HepG2 (cell line): Measurements from ENCODE around the gene C1orf198. TPM values are rescaled to one million over a fixed set of nuclear protein-coding genes. Genes with fewer than 3 reads are reported as not detected.

Experiments used
- ATAC-seq: fragments of 200-7000 bp; cut with Tn5 transposase; 3 replicates; pipeline ENCODE4 v1.9.1; 2020; ENCODE audit warnings: mild to moderate bottlenecking, moderate library complexity
- BruUV-seq: library from RNA; stranded (reverse); fragments of 400-500 nt; replicated peaks from 2 replicates; lab custom pipeline; 2021; lab: Mats Ljungman, UMichigan
- CTCF ChIA-PET: fragments of 300-600 bp; formaldehyde crosslinking; extraction: SDS; loops from one replicate; lab custom pipeline; 2021; ENCODE audit warnings: low total read pairs, inconsistent platforms, low intra/inter-chr PET ratio; lab: Yijun Ruan, JAX
- POLR2A ChIA-PET: fragments of 350-600 bp; sonication (Branson Sonifier 250); formaldehyde crosslinking; loops from one replicate; lab custom pipeline; 2020; ENCODE audit warnings: antibody characterized with exemption, inconsistent platforms; lab: Yijun Ruan, JAX
- DNase-seq: peaks from one replicate; pipeline ENCODE4 v3.0.0-alpha.2; 2015; ENCODE audit warnings: low spot score
- FAIRE-seq: peaks from 3 replicates; lab custom pipeline; 2011; peaks lifted over from hg19 to GRCh38; lab: Jason Lieb, UNC
- H2AFZ ChIP-seq: one replicate; pipeline ENCODE4 v1.6.1; 2011; ENCODE audit warnings: low read length, inconsistent platforms
- H3K27ac ChIP-seq: fragments of 300-600 bp; 3 replicates; pipeline ENCODE4 v1.8.0; 2011; ENCODE audit warnings: mixed run types, mild to moderate bottlenecking, mixed read lengths, low read length, inconsistent platforms; ENCODE audit not compliant: insufficient read depth; ENCODE audit errors: extremely low read length
- H3K27me3 ChIP-seq, 2 experiments: fragments of 200-600 bp in 1 of 2; 2 replicates in 1 of 2; 3 replicates in 1 of 2; pipeline versions ENCODE4 v1.6.0 to v1.8.0; 2011; ENCODE audit warnings: low read length in 2 of 2, mild to moderate bottlenecking in 2 of 2, moderate library complexity in 2 of 2, inconsistent platforms in 1 of 2; ENCODE audit not compliant: insufficient read depth in 2 of 2, control insufficient read depth in 1 of 2
- H3K36me3 ChIP-seq, 2 experiments: fragments of 200-600 bp in 1 of 2; replicated peaks in 1 of 2; 2 replicates in 1 of 2; 3 replicates in 1 of 2; pipeline versions ENCODE4 v1.5.1 to v1.8.0; 2011; ENCODE audit warnings: low read length in 2 of 2, inconsistent platforms in 1 of 2; ENCODE audit not compliant: insufficient read depth in 2 of 2, control insufficient read depth in 1 of 2
- H3K4me1 ChIP-seq: 2 replicates; pipeline ENCODE4 v1.5.1; 2012; ENCODE audit warnings: low read length, inconsistent platforms; ENCODE audit not compliant: insufficient read depth
- H3K4me2 ChIP-seq: 2 replicates; pipeline ENCODE4 v1.6.0; 2011; ENCODE audit warnings: low read depth, low read length, inconsistent platforms
- H3K4me3 ChIP-seq, 3 experiments: fragments of 200-600 bp in 1 of 3; sonication (generic), shearing (Covaris generic) in 1 of 3; replicated peaks in 1 of 3; 2 replicates each; pipeline ENCODE4 v1.5.1; 2011 to 2016; ENCODE audit warnings: low read length in 3 of 3, inconsistent platforms in 2 of 3, low read depth in 2 of 3, mild to moderate bottlenecking in 2 of 3, control low read depth in 1 of 3, mixed read lengths in 1 of 3; ENCODE audit not compliant: insufficient read depth in 1 of 3
- H3K79me2 ChIP-seq: one replicate; pipeline ENCODE4 v1.6.1; 2011; ENCODE audit warnings: low read length, inconsistent platforms; ENCODE audit not compliant: insufficient read depth
- H3K9ac ChIP-seq: 2 replicates; pipeline ENCODE4 v1.6.0; 2011; ENCODE audit warnings: mild to moderate bottlenecking, low read depth, low read length, inconsistent platforms; ENCODE audit not compliant: insufficient read depth
- H3K9me3 ChIP-seq: 2 replicates; pipeline ENCODE4 v1.5.1; 2012; ENCODE audit warnings: mild to moderate bottlenecking, low read length
- H4K20me1 ChIP-seq: 2 replicates; pipeline ENCODE4 v1.6.0; 2011; ENCODE audit warnings: inconsistent platforms, mild to moderate bottlenecking, low read length, moderate library complexity; ENCODE audit not compliant: insufficient read depth
- HDAC2 ChIP-seq: sonication (generic); formaldehyde crosslinking; IDR thresholded peaks from 2 replicates; pipeline ENCODE4 v1.4.0; 2020; ENCODE audit warnings: missing genetic modification reagents
- NR2F6 ChIP-seq, 2 experiments: IDR thresholded peaks; 2 replicates each; pipeline ENCODE4 v1.6.1; 2016; ENCODE audit warnings: antibody characterized with exemption in 1 of 2, mild to moderate bottlenecking in 1 of 2
- XRCC5 ChIP-seq: fragments of 200-400 bp; formaldehyde crosslinking; optimal IDR thresholded peaks from 2 replicates; pipeline ENCODE3; 2017; ENCODE audit warnings: mild to moderate bottlenecking, low read length
- ZFX ChIP-seq: sonication (generic); formaldehyde crosslinking; IDR thresholded peaks from 2 replicates; pipeline ENCODE4 v1.4.0; 2020; ENCODE audit warnings: mild to moderate bottlenecking, low read depth, missing genetic modification reagents, moderate library complexity
- ZNF431 ChIP-seq: sonication (generic); formaldehyde crosslinking; IDR thresholded peaks from 2 replicates; pipeline ENCODE4 v1.9.0; 2022; ENCODE audit warnings: missing genetic modification reagents, low read depth, mild to moderate bottlenecking, borderline replicate concordance
- ZNF552 ChIP-seq: sonication (generic); formaldehyde crosslinking; IDR thresholded peaks from 2 replicates; pipeline ENCODE4 v1.9.0; 2022; ENCODE audit warnings: missing genetic modification reagents, mild to moderate bottlenecking, borderline replicate concordance
- ZNF644 ChIP-seq: IDR thresholded peaks from 2 replicates; pipeline ENCODE4 v1.6.1; 2016; ENCODE audit warnings: low read depth
- ZNF670 ChIP-seq: sonication (generic); formaldehyde crosslinking; IDR thresholded peaks from 2 replicates; pipeline ENCODE4 v1.8.0; 2022; ENCODE audit warnings: mild to moderate bottlenecking, missing genetic modification reagents, borderline replicate concordance
- WGBS: methylation state at CpG from one replicate; pipeline ENCODE4 v1.1.6; 2017; ENCODE audit warnings: low lambda C conversion rate; 5-methylcytosine and 5-hydroxymethylcytosine counted together
- in situ Hi-C: cut with HindIII; loops from 2 replicates; pipeline ENCODE4 v1.10.0; 2017; ENCODE audit warnings: low pct_unique_long_range_greater_than_20kb; ENCODE audit not compliant: extremely low pct_ligation_motif_present
- intact Hi-C: fragments of 100-400 bp; cut with micrococcal nuclease; formaldehyde crosslinking; loops from one replicate; pipeline ENCODE4 v1.10.0; 2022; ENCODE audit not compliant: unreplicated experiment
- polyA plus RNA-seq, 8 experiments: library from polyadenylated mRNA; depleted of rRNA in 3 of 8; stranded (reverse) in 7 of 8; unstranded in 1 of 8; fragments of >200 nt; fragmentation: Illumina TruSeq in 4 of 8; extraction: Trizol in 4 of 8; gene quantifications; 2 replicates each; pipeline versions ENCODE4 v1.2.1 to v1.2.3, GENCODE V29; 2011 to 2016; ENCODE audit warnings: low read depth in 4 of 8, missing spikeins in 1 of 8, mixed read lengths in 1 of 8; ENCODE audit not compliant: insufficient read depth in 1 of 8
- total RNA-seq, 5 experiments: library from RNA; depleted of rRNA; stranded (reverse); fragments of >200 nt; fragmentation: Illumina TruSeq; extraction: Trizol; gene quantifications; 2 replicates each; pipeline ENCODE4 v1.2.3, GENCODE V29; 2016; ENCODE audit warnings: low read depth in 1 of 5
- TF ChIP-seq, protein P1 (sequence below): sonication (generic); formaldehyde crosslinking; IDR thresholded peaks from 2 replicates; pipeline ENCODE4 v1.8.0; 2022; ENCODE audit warnings: mild to moderate bottlenecking, missing genetic modification reagents; ENCODE audit not compliant: insufficient replicate concordance
- TF ChIP-seq, protein P2 (sequence below): sonication (generic); formaldehyde crosslinking; IDR thresholded peaks from 2 replicates; pipeline ENCODE4 v1.4.0; 2020; ENCODE audit warnings: missing genetic modification reagents
- TF ChIP-seq, protein P3 (sequence below): sonication (generic); formaldehyde crosslinking; IDR thresholded peaks from 2 replicates; pipeline ENCODE4 v1.9.0; 2021; ENCODE audit warnings: missing genetic modification reagents, mild to moderate bottlenecking, borderline replicate concordance

Gene C1orf198
- total and polyA plus RNA-seq, 2 of the 13 experiments (the other 11 are each of a cell fraction or from before 2014, with no cell fraction given) = 12.7 to 13.4 TPM

DNA sequence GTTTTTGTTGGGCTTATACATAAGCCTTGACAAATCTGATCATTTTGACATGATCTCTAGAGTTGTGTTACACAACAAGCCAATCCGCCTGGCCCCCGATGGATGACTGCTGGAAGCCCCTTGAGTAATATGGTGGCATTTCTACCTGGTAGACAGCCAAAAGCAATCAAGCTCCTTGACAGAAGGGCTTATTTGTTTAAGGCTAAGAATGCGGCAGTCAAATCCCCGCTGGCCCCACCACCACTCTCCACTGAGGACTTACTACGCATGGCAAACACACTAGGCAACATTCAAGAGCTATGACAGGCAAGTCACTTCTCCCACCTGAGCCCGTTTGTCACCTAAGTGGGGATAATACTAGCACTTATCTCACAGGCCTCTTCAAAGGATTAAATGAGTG lies 33.4 kb upstream of the C1orf198 start:
- no peaks in the 10 kb centered on the region for H3K79me2 ChIP-seq
- intact Hi-C loops = no loop called here
- FAIRE-seq = no peak

DNA sequence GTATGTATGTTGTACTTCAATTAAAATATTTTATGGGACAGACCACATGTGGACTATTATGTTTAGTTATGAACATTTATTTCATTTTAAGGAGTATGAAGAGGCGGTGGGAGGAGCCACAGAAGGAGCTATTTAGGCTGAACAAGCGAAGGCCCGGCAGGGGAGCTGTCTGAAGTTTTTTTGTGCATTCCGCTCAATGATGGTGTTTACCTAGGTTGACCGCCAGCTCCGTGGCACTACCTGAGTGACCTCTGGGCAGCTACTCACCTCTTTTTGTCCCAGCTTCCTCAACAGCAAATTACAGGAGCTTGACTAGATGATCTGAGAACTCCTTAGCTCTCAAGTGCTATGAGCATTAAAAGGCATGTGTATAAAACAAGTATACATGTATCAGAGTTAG lies 32.7 kb upstream of the C1orf198 start:
- Histone ChIP-seq H3K36me3 (no peaks in the 10 kb centered on the region), H3K27ac (no peak overlapping the region), H2AFZ (no peak overlapping the region), H4K20me1 (no peaks in the 10 kb centered on the region), H3K4me3 (no peak overlapping the region), H3K4me1 (peaks cover 5% of the 10 kb centered on the region; the same call in 1 of the 2 replicates), H3K27me3 (no peaks in the 10 kb centered on the region; a peak in 1 of 5 replicates), H3K9me3 (no peaks in the 10 kb centered on the region), H3K9ac (no peak overlapping the region), H3K4me2 (no peak overlapping the region), H3K79me2 (no peaks in the 10 kb centered on the region)
- WGBS = 62% methylated on average over 6 of the region's 6 CpGs
- DNase-seq (no peak), ATAC-seq (no peak), FAIRE-seq (no peak)
- in situ Hi-C loops (no loop called here), intact Hi-C loops (no loop called here)
- CTCF ChIA-PET = no interaction called here
- POLR2A ChIA-PET = interaction anchor here (0.9 kb wide), 1 partner anchor 33 kb away, joined by 4 read pairs; the partner anchor contains the start of gene C1orf198
- no TSS peak for BruUV-seq
- TF ChIP-seq, protein P1, sequence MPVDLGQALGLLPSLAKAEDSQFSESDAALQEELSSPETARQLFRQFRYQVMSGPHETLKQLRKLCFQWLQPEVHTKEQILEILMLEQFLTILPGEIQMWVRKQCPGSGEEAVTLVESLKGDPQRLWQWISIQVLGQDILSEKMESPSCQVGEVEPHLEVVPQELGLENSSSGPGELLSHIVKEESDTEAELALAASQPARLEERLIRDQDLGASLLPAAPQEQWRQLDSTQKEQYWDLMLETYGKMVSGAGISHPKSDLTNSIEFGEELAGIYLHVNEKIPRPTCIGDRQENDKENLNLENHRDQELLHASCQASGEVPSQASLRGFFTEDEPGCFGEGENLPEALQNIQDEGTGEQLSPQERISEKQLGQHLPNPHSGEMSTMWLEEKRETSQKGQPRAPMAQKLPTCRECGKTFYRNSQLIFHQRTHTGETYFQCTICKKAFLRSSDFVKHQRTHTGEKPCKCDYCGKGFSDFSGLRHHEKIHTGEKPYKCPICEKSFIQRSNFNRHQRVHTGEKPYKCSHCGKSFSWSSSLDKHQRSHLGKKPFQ = no peak
- TF ChIP-seq, protein P2, sequence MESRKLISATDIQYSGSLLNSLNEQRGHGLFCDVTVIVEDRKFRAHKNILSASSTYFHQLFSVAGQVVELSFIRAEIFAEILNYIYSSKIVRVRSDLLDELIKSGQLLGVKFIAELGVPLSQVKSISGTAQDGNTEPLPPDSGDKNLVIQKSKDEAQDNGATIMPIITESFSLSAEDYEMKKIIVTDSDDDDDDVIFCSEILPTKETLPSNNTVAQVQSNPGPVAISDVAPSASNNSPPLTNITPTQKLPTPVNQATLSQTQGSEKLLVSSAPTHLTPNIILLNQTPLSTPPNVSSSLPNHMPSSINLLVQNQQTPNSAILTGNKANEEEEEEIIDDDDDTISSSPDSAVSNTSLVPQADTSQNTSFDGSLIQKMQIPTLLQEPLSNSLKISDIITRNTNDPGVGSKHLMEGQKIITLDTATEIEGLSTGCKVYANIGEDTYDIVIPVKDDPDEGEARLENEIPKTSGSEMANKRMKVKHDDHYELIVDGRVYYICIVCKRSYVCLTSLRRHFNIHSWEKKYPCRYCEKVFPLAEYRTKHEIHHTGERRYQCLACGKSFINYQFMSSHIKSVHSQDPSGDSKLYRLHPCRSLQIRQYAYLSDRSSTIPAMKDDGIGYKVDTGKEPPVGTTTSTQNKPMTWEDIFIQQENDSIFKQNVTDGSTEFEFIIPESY (CRISPR knock-in tag) = peak; percentile 82
- no peak for TF ChIP-seq ZNF552 (CRISPR knock-in tag)

More for the DNA sequence above, 33.4 kb upstream of the C1orf198 start:
- Histone ChIP-seq H3K4me2 (no peak overlapping the region), H4K20me1 (no peaks in the 10 kb centered on the region), H3K4me1 (peaks cover 5% of the 10 kb centered on the region; the same call in 1 of the 2 replicates), H3K4me3 (no peak overlapping the region), H2AFZ (no peak overlapping the region), H3K9me3 (no peaks in the 10 kb centered on the region), H3K27me3 (no peaks in the 10 kb centered on the region; a peak in 1 of 5 replicates), H3K36me3 (no peaks in the 10 kb centered on the region), H3K27ac (no peak overlapping the region), H3K9ac (no peak overlapping the region)
- in situ Hi-C loops = no loop called here
- DNase-seq = no peak
- no TSS peak for BruUV-seq
- 97% methylated on average over 6 of the region's 6 CpGs for WGBS
- ATAC-seq = no peak
- ChIA-PET POLR2A (no interaction called here), CTCF (no interaction called here)
- no peak for TF ChIP-seq ZNF670
- TF ChIP-seq NR2F6 (IDR thresholded peaks at IDR 0.05) = no peak
- TF ChIP-seq NR2F6 (CRISPR knock-in tag; IDR thresholded peaks at IDR 0.05) = no peak
- TF ChIP-seq XRCC5 = no peak
- TF ChIP-seq, protein P3, sequence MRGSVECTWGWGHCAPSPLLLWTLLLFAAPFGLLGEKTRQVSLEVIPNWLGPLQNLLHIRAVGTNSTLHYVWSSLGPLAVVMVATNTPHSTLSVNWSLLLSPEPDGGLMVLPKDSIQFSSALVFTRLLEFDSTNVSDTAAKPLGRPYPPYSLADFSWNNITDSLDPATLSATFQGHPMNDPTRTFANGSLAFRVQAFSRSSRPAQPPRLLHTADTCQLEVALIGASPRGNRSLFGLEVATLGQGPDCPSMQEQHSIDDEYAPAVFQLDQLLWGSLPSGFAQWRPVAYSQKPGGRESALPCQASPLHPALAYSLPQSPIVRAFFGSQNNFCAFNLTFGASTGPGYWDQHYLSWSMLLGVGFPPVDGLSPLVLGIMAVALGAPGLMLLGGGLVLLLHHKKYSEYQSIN (CRISPR knock-in tag) = no peak
- no peak for TF ChIP-seq ZNF431 (CRISPR knock-in tag)
- no peak for TF ChIP-seq ZNF644 (CRISPR knock-in tag)
- TF ChIP-seq ZFX (CRISPR knock-in tag) = no peak
- TF ChIP-seq HDAC2 = no peak
